Lung (tissue), 12 donors: ENCODE results near the gene NAT8L. TPM values are rescaled to one million over a fixed set of nuclear protein-coding genes. Genes with fewer than 3 reads are reported as not detected.
A peak's percentile ranks its signal among the peaks of the same experiment; 100 is the strongest.

Experiments
- ATAC-seq: fragments of 200-7000 bp; cut with Tn5 transposase; one replicate; pipeline ENCODE4 v1.9.1; 2020; ENCODE audit warnings: moderate number of reproducible peaks; ENCODE audit not compliant: insufficient read depth, low FRiP score
- DNase-seq, 3 donors: peaks; one replicate each; pipeline ENCODE4 v3.0.0-alpha.2; 2013 to 2017
- H3K27ac ChIP-seq, 2 donors: one replicate each; pipeline ENCODE4 v1.5.1; 2013; ENCODE audit warnings: mild to moderate bottlenecking in 2 of 2, moderate library complexity in 2 of 2, control low read depth in 1 of 2, inconsistent platforms in 1 of 2, low read depth in 1 of 2, low read length in 1 of 2
- H3K27me3 ChIP-seq, 3 donors: one replicate each; pipeline ENCODE4 v1.5.1; 2013; ENCODE audit warnings: low read length in 2 of 3; ENCODE audit not compliant: control insufficient read depth in 3 of 3, insufficient read depth in 3 of 3
- H3K36me3 ChIP-seq, 4 donors: one replicate each; pipeline ENCODE4 v1.5.1; 2013; ENCODE audit warnings: low read length in 4 of 4, mild to moderate bottlenecking in 1 of 4, moderate library complexity in 1 of 4; ENCODE audit not compliant: control insufficient read depth in 4 of 4, insufficient read depth in 4 of 4
- H3K4me1 ChIP-seq, 5 donors: one replicate each; pipeline ENCODE4 v1.5.1; 2013; ENCODE audit warnings: low read length in 5 of 5, mild to moderate bottlenecking in 2 of 5, moderate library complexity in 1 of 5; ENCODE audit not compliant: control insufficient read depth in 5 of 5, insufficient read depth in 5 of 5
- H3K4me3 ChIP-seq: one replicate; pipeline ENCODE4 v1.5.1; 2013; ENCODE audit warnings: mild to moderate bottlenecking, control low read depth, moderate library complexity
- H3K9ac ChIP-seq, 2 donors: one replicate each; pipeline ENCODE4 v1.5.1; 2013; ENCODE audit warnings: low read length in 2 of 2, control low read depth in 1 of 2; ENCODE audit not compliant: insufficient read depth in 1 of 2
- H3K9me3 ChIP-seq, 4 donors: one replicate each; pipeline ENCODE4 v1.5.1; 2013; ENCODE audit warnings: low read length in 3 of 4, mild to moderate bottlenecking in 1 of 4, moderate library complexity in 1 of 4; ENCODE audit not compliant: control insufficient read depth in 4 of 4, insufficient read depth in 3 of 4
- WGBS, 2 donors: extraction: QIAGEN DNeasy Blood & Tissue Kit; methylation state at CpG; one replicate each; pipeline ENCODE4 v1.1.7; 2013; 5-methylcytosine and 5-hydroxymethylcytosine counted together
- polyA plus RNA-seq, 2 donors: library from polyadenylated mRNA; stranded (reverse); fragments of 200-250 nt; gene quantifications; one replicate each; pipeline ENCODE4 v1.2.1, GENCODE V29; 2013
- total RNA-seq, 2 donors: library from RNA; depleted of rRNA in 1 of 2; stranded (reverse); fragments of >200 nt in 1 of 2; gene quantifications; one replicate each; pipeline ENCODE4 v1.2.1, GENCODE V29; 2014 to 2021
- TF ChIP-seq, protein P1 (sequence below): IDR thresholded peaks from 2 replicates; pipeline ENCODE4 v1.5.1; 2012; ENCODE audit warnings: mild to moderate bottlenecking; ENCODE audit errors: control extremely low read depth, extremely low read depth
- donor health status: control.
- donor health status: control.
- donor health status: Bipolar disorder and iron deficiency.
- donor health status: healthy.
- donor health status: DM: yes; HTN: yes; CAD: no.

Gene NAT8L
- total and polyA plus RNA-seq, 4 donors: 0.05 to 0.46 (median 0.17) TPM

DNA sequence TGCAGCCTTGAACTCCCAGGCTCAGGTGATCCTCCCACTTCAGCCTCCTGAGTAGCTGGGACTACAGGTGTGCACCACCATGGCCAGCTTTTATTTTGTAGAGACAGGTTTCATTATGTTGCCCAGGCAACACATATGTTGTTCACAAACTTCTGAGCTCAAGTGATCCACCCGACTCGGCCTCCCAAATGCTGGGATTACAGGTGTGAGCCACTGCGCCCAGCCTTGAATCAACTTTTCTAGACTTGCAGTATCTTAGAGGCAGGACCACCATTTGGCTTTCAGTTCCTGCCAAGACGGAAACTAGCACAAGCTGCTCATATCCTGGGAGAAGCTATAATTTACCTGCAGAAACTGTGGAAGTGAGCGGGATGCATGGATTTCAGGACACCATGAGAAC is 19.9 kb downstream of the NAT8L start:
- no peaks in the 10 kb centered on the region for H3K4me1 ChIP-seq
- ATAC-seq: no peak

DNA sequence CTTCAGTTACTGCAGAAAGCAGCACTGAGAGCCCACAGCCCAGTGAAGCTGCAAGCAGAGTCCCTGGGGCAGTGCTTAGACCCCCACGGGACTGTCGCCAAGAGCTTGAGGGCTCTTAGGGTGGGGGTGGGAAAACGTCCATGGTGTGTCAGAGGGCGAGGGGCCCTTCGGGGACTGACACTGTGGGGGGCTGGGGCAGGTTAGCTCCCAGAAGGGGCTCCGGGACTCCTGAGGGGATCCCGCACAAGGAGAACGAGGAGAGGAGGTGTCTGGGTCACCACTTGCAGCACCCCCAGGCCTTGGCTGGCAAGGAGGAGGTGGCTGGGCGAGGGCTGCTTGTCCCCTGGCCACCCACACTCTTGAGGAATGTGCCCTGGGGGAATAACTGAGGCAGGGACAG is 20.8 kb downstream of the NAT8L start:
- no peak overlapping the region for H3K4me3 ChIP-seq
- no peaks in the 10 kb centered on the region for H3K9me3 ChIP-seq
- H3K27me3 ChIP-seq: no peaks in the 10 kb centered on the region
- H3K9ac ChIP-seq: no peak overlapping the region
- H3K36me3 ChIP-seq: no peaks in the 10 kb centered on the region
- WGBS, 2 donors: 81 to 91% methylated on average over 9 of the region's 9 CpGs
- DNase-seq: peak in 1 of 3 donors; percentile 9
- no peak overlapping the region for H3K27ac ChIP-seq
- ATAC-seq: no peak
- TF ChIP-seq, protein P1, sequence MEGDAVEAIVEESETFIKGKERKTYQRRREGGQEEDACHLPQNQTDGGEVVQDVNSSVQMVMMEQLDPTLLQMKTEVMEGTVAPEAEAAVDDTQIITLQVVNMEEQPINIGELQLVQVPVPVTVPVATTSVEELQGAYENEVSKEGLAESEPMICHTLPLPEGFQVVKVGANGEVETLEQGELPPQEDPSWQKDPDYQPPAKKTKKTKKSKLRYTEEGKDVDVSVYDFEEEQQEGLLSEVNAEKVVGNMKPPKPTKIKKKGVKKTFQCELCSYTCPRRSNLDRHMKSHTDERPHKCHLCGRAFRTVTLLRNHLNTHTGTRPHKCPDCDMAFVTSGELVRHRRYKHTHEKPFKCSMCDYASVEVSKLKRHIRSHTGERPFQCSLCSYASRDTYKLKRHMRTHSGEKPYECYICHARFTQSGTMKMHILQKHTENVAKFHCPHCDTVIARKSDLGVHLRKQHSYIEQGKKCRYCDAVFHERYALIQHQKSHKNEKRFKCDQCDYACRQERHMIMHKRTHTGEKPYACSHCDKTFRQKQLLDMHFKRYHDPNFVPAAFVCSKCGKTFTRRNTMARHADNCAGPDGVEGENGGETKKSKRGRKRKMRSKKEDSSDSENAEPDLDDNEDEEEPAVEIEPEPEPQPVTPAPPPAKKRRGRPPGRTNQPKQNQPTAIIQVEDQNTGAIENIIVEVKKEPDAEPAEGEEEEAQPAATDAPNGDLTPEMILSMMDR: no peak
- H3K4me1 ChIP-seq: no peaks in the 10 kb centered on the region

More for the DNA sequence above, 19.9 kb downstream of the NAT8L start:
- no peaks in the 10 kb centered on the region for H3K36me3 ChIP-seq
- peak in 1 of 3 donors; percentile 4 for DNase-seq
- H3K4me3 ChIP-seq: no peak overlapping the region
- 94 to 96% methylated on average over 5 of the region's 5 CpGs for WGBS, 2 donors
- no peaks in the 10 kb centered on the region for H3K27me3 ChIP-seq
- no peaks in the 10 kb centered on the region for H3K9me3 ChIP-seq
- TF ChIP-seq, protein P1: no peak
- no peak overlapping the region for H3K9ac ChIP-seq
- no peak overlapping the region for H3K27ac ChIP-seq

DNA sequence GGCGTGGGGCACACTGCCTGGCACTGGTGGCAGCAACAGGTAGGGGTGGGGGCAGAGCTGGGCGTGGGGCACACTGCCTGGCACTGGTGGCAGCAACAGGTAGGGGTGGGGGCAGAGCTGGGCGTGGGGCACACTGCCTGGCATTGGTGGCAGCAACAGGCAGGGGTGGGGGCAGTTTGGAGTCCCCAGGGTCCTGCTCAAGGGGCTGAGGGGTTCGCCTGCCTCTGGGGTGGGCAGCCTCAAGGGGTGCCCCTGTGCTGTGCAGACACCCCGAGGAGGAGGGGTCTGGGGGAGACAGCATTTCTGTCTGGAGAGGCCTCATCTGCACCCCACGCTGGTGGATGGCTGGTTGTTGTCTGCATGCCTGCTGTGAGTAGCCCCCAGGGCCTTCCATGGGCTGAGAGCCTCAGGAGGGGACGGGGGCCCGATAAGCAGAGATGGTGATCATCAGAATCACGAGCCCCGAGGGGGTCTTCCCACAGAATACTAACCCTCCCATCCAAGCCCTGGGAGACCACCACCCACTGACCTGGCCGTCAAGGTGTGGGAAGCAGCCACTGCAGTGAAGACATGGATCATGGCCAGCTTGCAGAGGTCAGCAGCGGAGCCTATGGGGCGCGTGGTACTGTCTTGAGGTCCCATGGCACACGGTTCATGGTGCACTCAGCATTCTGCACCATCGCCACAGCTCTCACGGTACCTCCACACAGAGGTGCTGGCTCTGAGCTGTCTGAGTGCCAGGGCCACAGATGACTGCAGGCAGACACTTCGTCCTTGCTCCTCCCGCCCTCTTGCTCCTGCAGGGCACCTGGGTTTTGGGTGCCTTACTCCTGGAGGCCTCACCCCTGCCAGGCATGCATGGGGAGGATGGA is 21.5 kb downstream of the NAT8L start:
- DNase-seq: peak in 1 of 3 donors; percentile 8
- TF ChIP-seq, protein P1: no peak
- Histone ChIP-seq H3K27ac (no peak overlapping the region), H3K9ac (no peak overlapping the region), H3K4me1 (no peaks in the 10 kb centered on the region), H3K9me3 (no peaks in the 10 kb centered on the region), H3K4me3 (no peak overlapping the region), H3K27me3 (no peaks in the 10 kb centered on the region), H3K36me3 (no peaks in the 10 kb centered on the region)
- WGBS, 2 donors: 88 to 95% methylated on average over 19 of the region's 19 CpGs
- ATAC-seq: no peak
